ENCODE results near the gene LRRC66.
A peak's percentile ranks its signal among the peaks of the same experiment; 100 is the strongest.

LRRC66 gene

GRCh38 chr4:52035190-52035589 lies 15.0 kb upstream of the LRRC66 start:
- DNase-seq (ENCODE audit: low spot score) (no peak), ATAC-seq (ENCODE audit: low read depth) (no peak)
- Histone ChIP-seq H3K9me3 (ENCODE audit: severe bottlenecking) (no peaks in the 10 kb centered on the region), H3K4me3 (ENCODE audit: severe bottlenecking) (no peak overlapping the region), H3K4me1 (ENCODE audit: insufficient read depth, poor library complexity, severe bottlenecking) (peaks cover 6% of the 10 kb centered on the region), H3K36me3 (ENCODE audit: low read depth) (peaks cover 33% of the 10 kb centered on the region), H3K27me3 (ENCODE audit: insufficient read depth, poor library complexity, severe bottlenecking) (no peaks in the 10 kb centered on the region), H3K27ac (ENCODE audit: poor library complexity, severe bottlenecking) (no peak overlapping the region)
- TF ChIP-seq, protein P1, sequence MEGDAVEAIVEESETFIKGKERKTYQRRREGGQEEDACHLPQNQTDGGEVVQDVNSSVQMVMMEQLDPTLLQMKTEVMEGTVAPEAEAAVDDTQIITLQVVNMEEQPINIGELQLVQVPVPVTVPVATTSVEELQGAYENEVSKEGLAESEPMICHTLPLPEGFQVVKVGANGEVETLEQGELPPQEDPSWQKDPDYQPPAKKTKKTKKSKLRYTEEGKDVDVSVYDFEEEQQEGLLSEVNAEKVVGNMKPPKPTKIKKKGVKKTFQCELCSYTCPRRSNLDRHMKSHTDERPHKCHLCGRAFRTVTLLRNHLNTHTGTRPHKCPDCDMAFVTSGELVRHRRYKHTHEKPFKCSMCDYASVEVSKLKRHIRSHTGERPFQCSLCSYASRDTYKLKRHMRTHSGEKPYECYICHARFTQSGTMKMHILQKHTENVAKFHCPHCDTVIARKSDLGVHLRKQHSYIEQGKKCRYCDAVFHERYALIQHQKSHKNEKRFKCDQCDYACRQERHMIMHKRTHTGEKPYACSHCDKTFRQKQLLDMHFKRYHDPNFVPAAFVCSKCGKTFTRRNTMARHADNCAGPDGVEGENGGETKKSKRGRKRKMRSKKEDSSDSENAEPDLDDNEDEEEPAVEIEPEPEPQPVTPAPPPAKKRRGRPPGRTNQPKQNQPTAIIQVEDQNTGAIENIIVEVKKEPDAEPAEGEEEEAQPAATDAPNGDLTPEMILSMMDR (IDR thresholded peaks at IDR 0.05; ENCODE audit: poor library complexity, severe bottlenecking), result no peak

- no peak for ATAC-seq (ENCODE audit: low read depth)
Observed at GRCh38 chr4:52032005-52032404, 11.8 kb upstream of the LRRC66 start.

GRCh38 chr4:52028970-52029369 lies 8.8 kb upstream of the LRRC66 start:
- Histone ChIP-seq H3K4me1 (ENCODE audit: insufficient read depth, poor library complexity, severe bottlenecking) (peaks cover 6% of the 10 kb centered on the region), H3K9me3 (ENCODE audit: severe bottlenecking) (no peaks in the 10 kb centered on the region), H3K4me3 (ENCODE audit: severe bottlenecking) (no peak overlapping the region), H3K27me3 (ENCODE audit: insufficient read depth, poor library complexity, severe bottlenecking) (no peaks in the 10 kb centered on the region), H3K27ac (ENCODE audit: poor library complexity, severe bottlenecking) (peak overlapping the region; percentile 13), H3K36me3 (ENCODE audit: low read depth) (peaks cover 75% of the 10 kb centered on the region)
- DNase-seq (ENCODE audit: low spot score) (no peak), ATAC-seq (ENCODE audit: low read depth) (peak; percentile 94)
- TF ChIP-seq, protein P1 (IDR thresholded peaks at IDR 0.05; ENCODE audit: poor library complexity, severe bottlenecking), result no peak

More at GRCh38 chr4:52032005-52032404, 11.8 kb upstream of the LRRC66 start:
- Histone ChIP-seq H3K4me1 (ENCODE audit: insufficient read depth, poor library complexity, severe bottlenecking) (peaks cover 8% of the 10 kb centered on the region), H3K27me3 (ENCODE audit: insufficient read depth, poor library complexity, severe bottlenecking) (no peaks in the 10 kb centered on the region), H3K27ac (ENCODE audit: poor library complexity, severe bottlenecking) (no peak overlapping the region), H3K9me3 (ENCODE audit: severe bottlenecking) (no peaks in the 10 kb centered on the region), H3K36me3 (ENCODE audit: low read depth) (peaks cover 60% of the 10 kb centered on the region), H3K4me3 (ENCODE audit: severe bottlenecking) (no peak overlapping the region)
- DNase-seq (ENCODE audit: low spot score), result no peak
- TF ChIP-seq, protein P1 (IDR thresholded peaks at IDR 0.05; ENCODE audit: poor library complexity, severe bottlenecking), result no peak

DNA sequence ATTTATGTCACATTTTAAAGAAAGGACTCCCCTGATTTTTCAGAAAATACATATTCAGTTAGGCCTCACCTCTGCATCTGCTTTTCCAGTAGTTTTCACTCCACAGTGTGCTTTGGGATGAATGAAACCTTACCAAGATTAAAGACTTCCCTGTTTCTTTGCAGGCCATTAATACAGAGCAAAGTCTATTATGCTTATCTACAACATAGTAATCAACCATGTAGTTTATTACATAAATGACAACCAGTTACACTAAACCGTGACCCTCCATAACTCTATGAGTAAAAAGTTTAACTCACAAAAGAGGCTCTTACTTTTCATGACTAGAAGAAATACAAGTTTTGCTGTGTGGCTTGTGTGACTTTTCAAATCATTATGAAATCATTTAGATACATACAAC lies 2.3 kb downstream of the LRRC66 start:
- Histone ChIP-seq H3K9me3 (ENCODE audit: severe bottlenecking) (no peaks in the 10 kb centered on the region), H3K4me3 (ENCODE audit: severe bottlenecking) (no peak overlapping the region), H3K27me3 (ENCODE audit: insufficient read depth, poor library complexity, severe bottlenecking) (no peaks in the 10 kb centered on the region), H3K4me1 (ENCODE audit: insufficient read depth, poor library complexity, severe bottlenecking) (no peaks in the 10 kb centered on the region), H3K36me3 (ENCODE audit: low read depth) (peaks cover 8% of the 10 kb centered on the region), H3K27ac (ENCODE audit: poor library complexity, severe bottlenecking) (no peak overlapping the region)
- DNase-seq (ENCODE audit: low spot score), result no peak
- TF ChIP-seq, protein P1 (IDR thresholded peaks at IDR 0.05; ENCODE audit: poor library complexity, severe bottlenecking), result no peak
- ATAC-seq (ENCODE audit: low read depth), result no peak

DNA sequence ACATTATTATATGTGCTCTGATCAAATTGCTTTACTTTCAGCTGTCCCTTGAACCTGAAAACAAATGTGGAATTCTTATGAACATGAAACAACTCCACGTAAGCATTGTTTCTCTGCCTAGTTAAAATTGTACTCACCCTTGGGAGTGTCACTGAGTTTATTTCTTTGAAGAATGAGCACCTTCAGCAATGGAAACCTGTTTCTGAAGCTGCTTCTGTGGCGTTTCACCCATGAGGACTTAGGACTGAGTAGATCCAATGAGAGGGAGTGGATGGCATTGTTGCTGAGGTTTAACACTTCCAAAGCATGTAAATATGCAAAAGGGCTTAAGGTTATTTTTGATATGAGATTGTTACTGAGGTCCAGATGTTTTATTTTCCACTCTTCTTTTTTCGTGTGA lies 3.2 kb downstream of the LRRC66 start:
- no peak for ATAC-seq (ENCODE audit: low read depth)
- Histone ChIP-seq H3K4me1 (ENCODE audit: insufficient read depth, poor library complexity, severe bottlenecking) (no peaks in the 10 kb centered on the region), H3K9me3 (ENCODE audit: severe bottlenecking) (no peaks in the 10 kb centered on the region), H3K27me3 (ENCODE audit: insufficient read depth, poor library complexity, severe bottlenecking) (no peaks in the 10 kb centered on the region), H3K4me3 (ENCODE audit: severe bottlenecking) (no peak overlapping the region), H3K36me3 (ENCODE audit: low read depth) (no peaks in the 10 kb centered on the region), H3K27ac (ENCODE audit: poor library complexity, severe bottlenecking) (no peak overlapping the region)
- DNase-seq (ENCODE audit: low spot score), result no peak
- TF ChIP-seq, protein P1 (IDR thresholded peaks at IDR 0.05; ENCODE audit: poor library complexity, severe bottlenecking), result no peak

Data from RWPE2 (cell line).